K562 (cell line): ENCODE data around the gene ANKMY1.

ENCODE experiments used
- ELK1 ChIP-seq: sonication (generic); formaldehyde crosslinking; IDR thresholded peaks from 2 replicates; pipeline ENCODE4 v1.8.1; 2022; ENCODE audit warnings: missing genetic modification reagents
- ELK3 ChIP-seq: fragments of 450-650 bp; formaldehyde crosslinking; IDR thresholded peaks from 2 replicates; pipeline ENCODE4 v1.4.0; 2020; ENCODE audit warnings: mild to moderate bottlenecking
- FOXA3 ChIP-seq, 2 experiments: fragments of 450-650 bp in 1 of 2; sonication (generic) in 1 of 2; formaldehyde crosslinking; IDR thresholded peaks in 1 of 2; conservative IDR thresholded peaks in 1 of 2; 2 replicates each; pipeline versions ENCODE4 v1.4.0 to v1.8.0; 2020 to 2022; ENCODE audit warnings: mild to moderate bottlenecking in 2 of 2, missing genetic modification reagents in 1 of 2
- FOXM1 ChIP-seq, 2 experiments: fragments of 450-650 bp in 1 of 2; sonication (generic) in 1 of 2; formaldehyde crosslinking in 1 of 2; IDR thresholded peaks; 2 replicates each; pipeline versions ENCODE4 v1.6.1 to v1.9.0; 2017 to 2022; ENCODE audit warnings: low read depth in 2 of 2, mild to moderate bottlenecking in 2 of 2, missing genetic modification reagents in 1 of 2, moderate library complexity in 1 of 2
- FOXP1 ChIP-seq: sonication (generic); formaldehyde crosslinking; IDR thresholded peaks from 2 replicates; pipeline ENCODE4 v1.8.0; 2022; ENCODE audit warnings: mild to moderate bottlenecking, missing genetic modification reagents
- GATAD2A ChIP-seq: fragments of 450-650 bp; IDR thresholded peaks from 2 replicates; pipeline ENCODE4 v1.6.1; 2017
- JUND ChIP-seq, 2 experiments: IDR thresholded peaks; 2 replicates in 1 of 2; 3 replicates in 1 of 2; pipeline ENCODE4 v1.6.1; 2011; ENCODE audit warnings: borderline replicate concordance in 2 of 2, low read depth in 2 of 2, low read length in 2 of 2, improper control_type of control experiment in 1 of 2, missing biosample characterization in 1 of 2, missing genetic modification characterization in 1 of 2, missing genetic modification reagents in 1 of 2
- KLF16 ChIP-seq: IDR thresholded peaks from 2 replicates; pipeline ENCODE4 v1.6.1; 2016; ENCODE audit warnings: antibody characterized with exemption
- POLR3A ChIP-seq: IDR thresholded peaks from 2 replicates; pipeline ENCODE4 v1.6.1; 2011; ENCODE audit warnings: borderline replicate concordance, mild to moderate bottlenecking, moderate library complexity; ENCODE audit not compliant: insufficient read length, insufficient read depth; ENCODE audit errors: extremely low read depth
- RBFOX2 ChIP-seq: fragments of 200-400 bp; formaldehyde crosslinking; IDR thresholded peaks from 2 replicates; pipeline ENCODE4 v1.6.1; 2017; ENCODE audit warnings: low read depth, mild to moderate bottlenecking, low read length, moderate library complexity
- XRCC5 ChIP-seq: fragments of 200-400 bp; formaldehyde crosslinking; IDR thresholded peaks from 2 replicates; pipeline ENCODE4 v1.6.1; 2017; ENCODE audit warnings: low read depth, mild to moderate bottlenecking, low read length
- TF ChIP-seq, protein P1 (sequence below), 2 experiments: IDR thresholded peaks; 2 replicates each; pipeline ENCODE4 v1.6.1; 2011; ENCODE audit warnings: borderline replicate concordance in 1 of 2, control low read depth in 1 of 2, low read depth in 1 of 2, low read length in 1 of 2, mild to moderate bottlenecking in 1 of 2, mixed read lengths in 1 of 2, moderate library complexity in 1 of 2; ENCODE audit not compliant: insufficient read depth in 1 of 2, insufficient read length in 1 of 2, poor library complexity in 1 of 2, severe bottlenecking in 1 of 2; ENCODE audit errors: extremely low read depth in 1 of 2
- TF ChIP-seq, protein P2 (sequence below): fragments of 450-650 bp; formaldehyde crosslinking; IDR thresholded peaks from 2 replicates; pipeline ENCODE4 v1.4.0; 2020; ENCODE audit warnings: mild to moderate bottlenecking, mixed read lengths

DNA sequence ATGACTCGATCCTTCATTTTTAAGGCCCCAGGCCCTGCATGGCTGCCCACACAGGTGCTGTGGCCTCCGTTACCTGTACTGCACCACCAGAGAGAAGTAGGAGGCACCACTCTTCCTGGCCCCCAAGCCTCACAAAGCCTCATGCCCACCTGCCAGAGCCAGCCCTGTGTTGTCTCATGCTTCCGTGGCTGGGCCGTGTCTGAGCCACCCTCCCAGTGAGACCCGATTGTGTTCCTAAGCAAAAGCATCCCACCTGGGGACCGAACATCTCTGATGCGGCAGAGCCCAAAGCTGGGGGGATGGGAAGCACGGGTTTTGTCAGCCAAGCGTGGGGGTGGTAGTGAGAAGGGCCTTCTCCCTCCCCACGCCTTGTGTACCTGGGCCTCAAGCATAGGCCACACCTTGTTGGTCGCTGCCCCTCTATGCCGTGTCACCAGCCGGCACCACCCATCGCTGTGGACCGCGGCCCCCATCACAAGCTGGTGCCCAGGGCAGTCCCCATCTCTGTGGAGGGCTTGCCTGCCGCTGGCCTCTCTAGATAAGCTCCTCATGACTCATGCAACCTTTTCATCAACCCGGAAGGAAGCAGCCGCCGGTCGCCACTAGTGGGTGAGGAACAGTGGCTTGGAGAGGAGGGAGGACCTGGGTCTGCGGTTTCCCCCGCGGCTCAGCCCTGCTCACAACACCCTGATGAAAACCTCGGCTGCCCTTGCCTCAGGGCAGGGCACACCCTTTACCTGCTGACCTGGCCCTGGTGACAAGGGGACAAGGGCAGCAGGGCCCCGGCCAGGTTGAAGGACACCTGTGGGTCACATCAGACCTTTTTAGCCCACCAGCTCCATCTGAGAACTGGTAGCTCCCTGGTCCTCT is 7.8 kb upstream of the ANKMY1 start:
- no peak for TF ChIP-seq ELK3
- TF ChIP-seq, protein P1, sequence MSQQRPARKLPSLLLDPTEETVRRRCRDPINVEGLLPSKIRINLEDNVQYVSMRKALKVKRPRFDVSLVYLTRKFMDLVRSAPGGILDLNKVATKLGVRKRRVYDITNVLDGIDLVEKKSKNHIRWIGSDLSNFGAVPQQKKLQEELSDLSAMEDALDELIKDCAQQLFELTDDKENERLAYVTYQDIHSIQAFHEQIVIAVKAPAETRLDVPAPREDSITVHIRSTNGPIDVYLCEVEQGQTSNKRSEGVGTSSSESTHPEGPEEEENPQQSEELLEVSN (IDR thresholded peaks at IDR 0.05; ENCODE audit: borderline replicate concordance in 1 of 2, extremely low read depth in 1 of 2, insufficient read depth in 1 of 2, insufficient read length in 1 of 2, low read depth in 1 of 2, low read length in 1 of 2, poor library complexity in 1 of 2, severe bottlenecking in 1 of 2) = peak in 1 of 2 experiments; percentile 16
- TF ChIP-seq POLR3A = no peak
- no peak for TF ChIP-seq ELK1 (CRISPR knock-in tag)
- peak; percentile 99 for TF ChIP-seq JUND (IDR thresholded peaks at IDR 0.05; ENCODE audit: borderline replicate concordance, low read depth, low read length)
- peak; percentile 97; the same call in 2 of the 3 replicates for TF ChIP-seq JUND (tag; IDR thresholded peaks at IDR 0.05; ENCODE audit: borderline replicate concordance, low read depth, low read length)
- peak; percentile 81 for TF ChIP-seq GATAD2A
- TF ChIP-seq KLF16 = 0 out of 2 replicates have a peak, but pooled peaks have one; percentile 13
- no peak for TF ChIP-seq FOXP1 (CRISPR knock-in tag)
- no peak for TF ChIP-seq XRCC5
- TF ChIP-seq, protein P2, sequence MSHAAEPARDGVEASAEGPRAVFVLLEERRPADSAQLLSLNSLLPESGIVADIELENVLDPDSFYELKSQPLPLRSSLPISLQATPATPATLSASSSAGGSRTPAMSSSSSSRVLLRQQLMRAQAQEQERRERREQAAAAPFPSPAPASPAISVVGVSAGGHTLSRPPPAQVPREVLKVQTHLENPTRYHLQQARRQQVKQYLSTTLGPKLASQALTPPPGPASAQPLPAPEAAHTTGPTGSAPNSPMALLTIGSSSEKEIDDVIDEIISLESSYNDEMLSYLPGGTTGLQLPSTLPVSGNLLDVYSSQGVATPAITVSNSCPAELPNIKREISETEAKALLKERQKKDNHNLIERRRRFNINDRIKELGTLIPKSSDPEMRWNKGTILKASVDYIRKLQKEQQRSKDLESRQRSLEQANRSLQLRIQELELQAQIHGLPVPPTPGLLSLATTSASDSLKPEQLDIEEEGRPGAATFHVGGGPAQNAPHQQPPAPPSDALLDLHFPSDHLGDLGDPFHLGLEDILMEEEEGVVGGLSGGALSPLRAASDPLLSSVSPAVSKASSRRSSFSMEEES (CRISPR knock-in tag) = no peak
- TF ChIP-seq RBFOX2 = peak; percentile 90
- TF ChIP-seq FOXM1 (IDR thresholded peaks at IDR 0.05; ENCODE audit: low read depth) = no peak
- TF ChIP-seq FOXM1 (CRISPR knock-in tag; IDR thresholded peaks at IDR 0.05; ENCODE audit: low read depth) = no peak
- TF ChIP-seq FOXA3 (CRISPR knock-in tag; conservative IDR thresholded peaks at IDR 0.05 in 1 of 2, IDR thresholded peaks at IDR 0.05 in 1 of 2) = peak in 1 of 2 experiments; percentile 55; a peak in 1 of 4 replicates
